ENCODE measurements around the gene KCNAB2.

- TF ChIP-seq RARB (CRISPR knock-in tag; IDR thresholded peaks at IDR 0.05) (no peak), CREB5 (CRISPR knock-in tag; IDR thresholded peaks at IDR 0.05; ENCODE audit: low read depth) (no peak)
- TF ChIP-seq, protein P1, sequence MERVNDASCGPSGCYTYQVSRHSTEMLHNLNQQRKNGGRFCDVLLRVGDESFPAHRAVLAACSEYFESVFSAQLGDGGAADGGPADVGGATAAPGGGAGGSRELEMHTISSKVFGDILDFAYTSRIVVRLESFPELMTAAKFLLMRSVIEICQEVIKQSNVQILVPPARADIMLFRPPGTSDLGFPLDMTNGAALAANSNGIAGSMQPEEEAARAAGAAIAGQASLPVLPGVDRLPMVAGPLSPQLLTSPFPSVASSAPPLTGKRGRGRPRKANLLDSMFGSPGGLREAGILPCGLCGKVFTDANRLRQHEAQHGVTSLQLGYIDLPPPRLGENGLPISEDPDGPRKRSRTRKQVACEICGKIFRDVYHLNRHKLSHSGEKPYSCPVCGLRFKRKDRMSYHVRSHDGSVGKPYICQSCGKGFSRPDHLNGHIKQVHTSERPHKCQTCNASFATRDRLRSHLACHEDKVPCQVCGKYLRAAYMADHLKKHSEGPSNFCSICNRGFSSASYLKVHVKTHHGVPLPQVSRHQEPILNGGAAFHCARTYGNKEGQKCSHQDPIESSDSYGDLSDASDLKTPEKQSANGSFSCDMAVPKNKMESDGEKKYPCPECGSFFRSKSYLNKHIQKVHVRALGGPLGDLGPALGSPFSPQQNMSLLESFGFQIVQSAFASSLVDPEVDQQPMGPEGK (CRISPR knock-in tag; IDR thresholded peaks at IDR 0.05; ENCODE audit: borderline replicate concordance): no peak
Observed at GRCh38 chr1:6133146-6133895, 87.6 kb downstream of the KCNAB2 start.

Data from SK-N-SH treated with all-trans-retinoic acid at 6 μM for 48 hours (cell line).